COLO829 (cell line): ENCODE results near the gene SV2B.
"Not testable (repeated sequence)": the region's sequence is repeated elsewhere in the genome, so short reads cannot be mapped to it uniquely, and the experiment has no call there.

ENCODE experiments used
- DNase-seq: peaks from one replicate; pipeline ENCODE4 v3.0.0; 2012; ENCODE audit warnings: low spot score

SV2B gene, protein sequence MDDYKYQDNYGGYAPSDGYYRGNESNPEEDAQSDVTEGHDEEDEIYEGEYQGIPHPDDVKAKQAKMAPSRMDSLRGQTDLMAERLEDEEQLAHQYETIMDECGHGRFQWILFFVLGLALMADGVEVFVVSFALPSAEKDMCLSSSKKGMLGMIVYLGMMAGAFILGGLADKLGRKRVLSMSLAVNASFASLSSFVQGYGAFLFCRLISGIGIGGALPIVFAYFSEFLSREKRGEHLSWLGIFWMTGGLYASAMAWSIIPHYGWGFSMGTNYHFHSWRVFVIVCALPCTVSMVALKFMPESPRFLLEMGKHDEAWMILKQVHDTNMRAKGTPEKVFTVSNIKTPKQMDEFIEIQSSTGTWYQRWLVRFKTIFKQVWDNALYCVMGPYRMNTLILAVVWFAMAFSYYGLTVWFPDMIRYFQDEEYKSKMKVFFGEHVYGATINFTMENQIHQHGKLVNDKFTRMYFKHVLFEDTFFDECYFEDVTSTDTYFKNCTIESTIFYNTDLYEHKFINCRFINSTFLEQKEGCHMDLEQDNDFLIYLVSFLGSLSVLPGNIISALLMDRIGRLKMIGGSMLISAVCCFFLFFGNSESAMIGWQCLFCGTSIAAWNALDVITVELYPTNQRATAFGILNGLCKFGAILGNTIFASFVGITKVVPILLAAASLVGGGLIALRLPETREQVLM

DNA sequence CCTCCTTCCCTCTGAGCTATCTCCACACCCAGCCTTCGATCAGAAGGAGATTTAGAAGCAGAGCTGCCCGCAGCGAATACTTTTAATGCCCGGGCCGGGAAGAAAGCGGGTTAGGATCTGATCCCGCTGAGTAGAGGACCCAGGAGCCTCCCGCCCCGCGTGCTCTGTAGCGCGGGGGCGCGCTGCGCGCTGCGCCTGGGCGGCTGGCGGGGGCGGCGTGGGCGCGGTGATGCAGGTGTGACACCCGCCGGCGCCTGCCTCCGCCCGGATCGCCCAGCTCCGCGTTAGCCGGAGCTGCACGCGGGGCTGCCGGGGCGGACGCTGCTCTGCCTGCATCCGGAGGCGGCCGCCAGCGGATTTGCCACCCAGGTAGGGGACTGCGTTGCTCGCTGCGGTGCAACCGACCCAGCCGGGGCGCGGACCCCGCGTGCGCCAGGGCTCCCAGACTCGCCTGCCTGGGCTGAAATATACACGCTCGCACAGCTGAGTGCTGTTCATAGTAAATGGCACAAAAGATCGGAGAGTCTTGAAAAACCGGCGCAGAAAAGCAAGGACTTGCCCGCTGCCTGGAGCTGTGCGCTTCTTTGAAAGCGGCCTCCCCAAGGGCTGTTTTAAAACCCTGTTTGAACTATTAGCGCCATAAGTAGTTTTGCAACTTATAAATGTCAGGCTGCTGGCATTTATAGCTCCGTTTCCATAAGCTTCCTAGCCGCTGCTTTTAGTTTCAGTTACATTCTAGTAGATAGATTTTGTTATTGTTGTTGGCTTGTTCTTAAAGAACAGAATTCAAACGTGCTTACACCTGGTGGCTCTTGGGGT is at the start of gene SV2B:
SV2B (plus strand) TSS at position 263 of the 819 bp plus-strand sequence. CDS start 126,007 bp downstream, outside the sequence.
- no peak for DNase-seq

DNA sequence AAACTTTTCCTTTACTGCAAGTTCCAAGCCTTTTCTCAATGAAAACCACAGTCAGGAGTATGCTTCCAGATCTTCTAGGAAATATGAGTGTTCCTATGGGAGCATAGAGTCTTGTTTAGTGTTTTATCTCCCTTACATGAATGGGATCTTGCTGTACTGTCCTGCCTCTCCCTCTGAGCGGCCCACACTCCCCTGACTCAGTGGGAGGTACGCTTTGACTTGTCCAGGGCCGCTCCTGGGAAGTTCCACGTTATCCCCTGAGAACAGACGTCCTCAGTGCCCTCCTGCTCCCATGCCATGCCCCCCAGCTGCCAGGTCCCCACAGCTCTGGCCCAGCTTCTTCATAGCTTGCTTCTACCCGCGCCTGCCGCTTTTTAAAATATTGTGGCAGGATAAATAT is 48.8 kb upstream of the SV2B start:
- DNase-seq, result no peak

DNA sequence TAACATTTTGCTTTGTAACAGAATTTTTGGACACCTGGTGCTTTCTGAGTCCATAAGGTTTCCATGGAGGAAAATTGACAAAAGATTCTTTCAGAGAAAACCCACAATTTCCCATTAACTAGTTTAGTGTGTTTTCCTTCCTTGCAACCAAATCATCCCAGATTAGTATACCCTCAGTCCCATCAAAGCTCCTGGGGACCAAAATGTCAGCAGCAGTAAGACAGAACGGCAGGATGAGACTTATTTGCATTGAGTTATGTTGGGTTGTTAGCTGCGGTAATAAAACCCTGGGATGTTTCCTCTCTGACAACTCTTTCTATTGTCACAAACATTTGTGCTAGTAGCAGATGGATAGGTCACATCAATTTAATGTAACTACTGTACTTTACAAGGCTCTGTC is 45.2 kb upstream of the SV2B start:
- DNase-seq, result no peak

DNA sequence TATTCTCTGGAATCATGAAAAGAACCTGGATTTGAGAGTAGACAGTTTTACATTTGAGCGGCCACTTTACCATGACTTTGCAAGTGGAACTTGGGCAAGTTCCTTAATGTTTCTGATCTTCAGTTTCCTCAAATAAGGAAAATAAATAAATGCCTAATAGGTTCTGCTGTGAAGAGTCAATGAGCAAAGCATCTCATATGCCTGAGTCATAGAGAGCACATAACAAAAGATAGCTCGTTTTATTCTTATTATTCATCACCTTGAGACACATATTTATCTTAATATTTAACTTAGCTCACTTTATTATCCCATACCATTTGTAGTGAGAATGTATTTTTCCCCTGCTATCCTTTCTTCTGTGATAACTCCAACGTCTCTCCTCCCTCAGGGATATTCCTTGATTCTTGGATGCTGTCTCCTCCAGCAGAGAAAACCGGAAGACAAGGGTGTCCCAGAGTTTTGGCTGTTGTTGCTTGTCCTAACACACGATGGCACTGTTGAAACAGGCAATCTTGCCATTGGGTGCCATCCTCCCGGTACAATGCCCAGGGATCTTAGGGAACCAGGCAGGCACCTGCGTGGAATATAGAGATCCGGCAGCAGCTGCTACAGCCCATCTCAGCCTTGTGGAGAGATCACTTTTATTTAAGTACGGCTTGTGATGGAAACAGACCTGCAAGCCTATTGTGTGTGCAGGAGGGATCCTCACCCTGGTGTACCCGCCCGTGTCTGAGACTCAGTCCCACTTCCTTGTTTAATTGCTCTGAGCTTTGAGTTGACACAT is 44.3 kb upstream of the SV2B start:
- DNase-seq, result peak; percentile 95

DNA sequence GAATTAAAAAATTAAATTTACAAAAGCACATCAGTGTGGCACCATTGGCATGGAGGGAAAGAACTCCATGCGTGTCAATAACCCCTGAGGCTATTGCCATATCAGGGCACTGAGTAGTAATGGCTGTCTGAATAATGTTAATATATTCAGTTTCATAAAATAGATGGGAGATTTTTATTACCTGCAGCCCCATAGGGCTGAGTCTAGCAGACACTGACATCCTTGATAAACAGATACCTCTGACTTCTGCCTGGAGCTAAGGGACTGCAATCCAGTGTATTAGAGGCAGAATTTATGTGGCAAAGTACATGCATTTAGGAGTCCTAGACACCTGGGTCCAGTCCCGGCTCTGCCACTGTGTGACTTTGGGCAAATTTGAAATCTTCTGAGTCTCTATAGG is 38.8 kb upstream of the SV2B start:
- no peak for DNase-seq

DNA sequence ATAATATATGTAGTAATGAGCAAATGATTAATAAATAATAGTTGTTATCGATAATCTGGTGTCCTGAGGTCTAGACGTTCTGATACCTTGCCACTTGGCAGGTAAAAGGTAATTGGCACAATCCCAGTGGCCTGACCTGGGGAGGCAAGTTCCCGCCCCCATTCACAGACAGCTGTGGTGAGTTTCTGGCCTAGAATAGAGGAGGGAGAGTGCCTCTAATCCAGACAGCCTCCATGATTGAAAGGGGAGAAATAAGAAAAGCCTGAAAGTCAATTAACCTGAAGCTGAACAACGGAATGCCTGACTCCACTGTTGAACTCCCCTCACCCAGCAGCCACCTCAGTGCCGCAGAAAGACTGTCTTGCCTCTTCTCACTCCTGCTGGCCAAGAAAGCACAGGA is 38.1 kb upstream of the SV2B start:
- DNase-seq, result no peak

DNA sequence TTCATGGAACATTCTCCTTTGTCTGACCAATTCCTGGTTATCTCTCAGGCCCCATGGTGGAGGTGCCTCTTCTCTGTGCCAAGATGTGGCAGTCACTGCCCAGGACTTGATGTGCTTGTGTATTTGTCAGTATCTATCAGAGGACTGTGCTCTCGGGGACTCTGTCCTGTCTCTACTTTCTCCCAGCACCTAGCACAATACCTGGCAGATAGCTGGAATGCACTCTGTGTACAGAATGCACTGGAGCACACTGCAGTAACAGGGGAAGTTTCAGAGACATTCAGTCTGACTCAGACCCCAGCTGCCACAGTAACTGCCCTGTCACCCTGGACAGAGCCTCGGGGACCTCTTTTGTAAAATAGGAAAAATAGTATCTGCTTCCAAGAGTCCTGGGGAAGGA is 34.6 kb upstream of the SV2B start:
- DNase-seq, result no peak

DNA sequence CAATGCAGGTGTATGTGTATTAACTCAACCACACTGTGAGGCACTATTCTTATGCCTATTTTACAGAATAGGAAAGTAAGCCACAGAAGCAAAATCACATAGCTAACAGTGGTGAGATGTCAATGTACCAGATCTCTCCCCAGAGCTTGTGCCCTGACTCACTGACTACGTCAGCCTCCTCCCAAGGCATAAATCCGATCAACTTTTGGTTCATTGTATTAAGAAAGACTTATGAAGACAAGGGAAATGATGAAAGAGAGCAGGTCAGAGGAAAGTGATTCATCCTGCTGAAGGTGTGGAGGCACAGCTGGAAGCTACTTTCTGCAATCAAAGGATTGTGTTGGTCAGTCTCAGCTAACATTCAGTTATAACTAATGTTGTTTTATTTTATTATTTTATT is 33.0 kb upstream of the SV2B start:
- DNase-seq, result no peak

DNA sequence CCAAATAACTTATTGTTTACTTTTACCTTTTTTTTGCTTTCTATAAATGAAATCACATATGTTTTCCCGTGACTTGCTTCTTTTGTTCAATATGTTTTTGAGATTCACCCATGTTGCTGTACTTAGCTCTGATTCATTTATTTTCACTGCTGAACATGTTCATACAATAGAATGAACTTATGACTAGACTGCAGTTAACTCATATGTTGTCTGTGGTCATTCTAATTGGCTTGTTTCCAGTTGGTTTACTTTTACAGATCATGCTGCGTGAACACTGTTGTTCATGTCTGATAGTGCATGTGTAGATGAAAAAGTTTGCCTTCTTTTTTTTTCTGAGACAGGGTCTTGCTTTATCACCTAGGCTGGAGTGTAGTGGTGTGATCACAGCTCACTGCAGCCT is 31.6 kb upstream of the SV2B start:
- no peak for DNase-seq

DNA sequence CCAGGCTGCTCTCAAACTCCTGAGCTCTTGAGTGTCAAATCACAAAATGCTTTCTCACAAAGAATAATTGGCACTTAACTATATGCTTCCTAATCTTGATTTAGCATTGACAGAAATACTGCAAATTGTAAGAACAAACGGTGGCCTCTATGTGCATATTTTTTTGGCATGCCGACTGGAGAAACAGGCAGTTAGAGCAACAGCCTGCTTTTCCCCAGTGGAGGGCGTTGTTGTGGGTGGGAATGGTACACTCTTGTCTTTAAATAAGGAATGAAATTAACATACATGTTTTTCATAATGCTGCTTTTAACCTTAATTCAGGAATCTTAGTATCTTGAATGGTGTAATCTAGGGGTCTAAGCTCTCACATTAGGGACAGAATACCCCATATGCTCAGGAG is 31.1 kb upstream of the SV2B start:
- no peak for DNase-seq

DNA sequence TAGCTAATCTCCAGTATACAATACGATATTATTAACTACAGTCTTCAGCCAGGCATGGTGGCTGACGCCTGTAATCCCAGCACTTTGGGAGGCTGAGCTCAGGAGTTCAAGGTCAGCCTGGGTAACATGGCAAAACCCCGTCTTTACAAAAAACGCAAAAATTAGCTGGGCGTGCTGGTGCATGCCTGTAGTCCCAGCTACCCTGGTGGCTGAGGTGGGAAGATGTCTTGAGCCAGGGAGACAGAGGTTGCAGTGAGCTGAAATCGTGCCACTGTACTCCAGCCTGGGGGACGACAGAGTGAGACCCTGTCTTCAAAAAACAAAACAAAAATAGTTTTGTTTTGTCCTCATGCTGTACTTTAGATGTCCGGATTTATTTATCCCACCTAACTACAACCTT is 29.2 kb upstream of the SV2B start:
- DNase-seq, result no peak

DNA sequence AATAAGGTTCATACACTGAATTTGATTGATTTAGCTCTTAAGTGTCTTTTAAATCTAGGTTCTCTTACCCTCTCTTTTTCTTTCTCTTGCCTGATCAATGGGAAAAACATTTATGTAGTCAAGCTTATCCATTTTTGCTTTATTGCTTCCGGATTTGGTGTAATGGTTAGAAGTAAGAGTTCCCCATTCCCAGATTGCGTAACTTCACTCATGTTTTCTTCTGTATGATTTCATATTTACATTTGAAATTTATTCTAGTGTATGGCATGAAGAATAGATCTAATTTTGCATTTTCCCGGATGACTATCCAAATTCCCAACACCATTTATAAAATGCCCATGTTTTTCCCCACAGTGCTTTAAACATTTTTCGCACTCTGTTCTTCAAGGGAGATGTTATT is 27.9 kb upstream of the SV2B start:
- DNase-seq, result no peak

DNA sequence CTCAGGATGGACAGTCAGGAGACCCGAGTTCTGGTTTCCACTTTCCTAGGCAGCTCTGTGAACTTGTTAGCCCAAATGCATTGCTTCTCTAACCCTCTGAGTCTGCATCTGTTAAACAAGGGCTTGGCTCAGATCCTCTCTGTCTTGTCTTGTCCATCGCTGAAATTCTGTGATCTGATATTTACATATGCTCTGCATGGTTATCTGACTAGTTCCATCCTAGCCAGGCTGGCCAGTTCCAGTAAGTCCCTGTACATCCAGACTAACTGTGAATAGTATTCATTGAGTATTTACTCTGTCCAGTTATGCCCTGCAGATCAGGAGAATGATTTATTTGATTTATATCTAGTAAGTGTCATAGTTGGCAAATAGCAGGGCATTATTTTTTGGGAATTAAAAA is 27.0 kb upstream of the SV2B start:
- no peak for DNase-seq

DNA sequence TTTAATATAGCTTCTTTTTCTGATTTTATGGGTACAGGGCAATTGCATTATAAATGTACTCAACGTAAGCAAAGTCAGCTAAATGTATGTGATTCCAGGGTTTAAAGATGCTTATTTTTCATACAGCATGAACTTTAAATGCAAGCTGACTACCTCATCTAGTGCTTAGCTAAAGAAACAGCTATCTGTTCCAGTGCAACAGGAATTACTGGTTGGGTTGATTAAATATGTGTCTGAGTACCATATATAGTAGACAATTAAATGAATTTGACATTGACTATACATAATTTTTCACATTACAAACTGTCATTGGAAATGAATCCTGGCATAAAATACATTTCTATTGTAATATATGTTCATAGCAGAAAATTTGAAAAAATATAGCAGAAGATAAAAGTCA is 26.3 kb upstream of the SV2B start:
- no peak for DNase-seq

DNA sequence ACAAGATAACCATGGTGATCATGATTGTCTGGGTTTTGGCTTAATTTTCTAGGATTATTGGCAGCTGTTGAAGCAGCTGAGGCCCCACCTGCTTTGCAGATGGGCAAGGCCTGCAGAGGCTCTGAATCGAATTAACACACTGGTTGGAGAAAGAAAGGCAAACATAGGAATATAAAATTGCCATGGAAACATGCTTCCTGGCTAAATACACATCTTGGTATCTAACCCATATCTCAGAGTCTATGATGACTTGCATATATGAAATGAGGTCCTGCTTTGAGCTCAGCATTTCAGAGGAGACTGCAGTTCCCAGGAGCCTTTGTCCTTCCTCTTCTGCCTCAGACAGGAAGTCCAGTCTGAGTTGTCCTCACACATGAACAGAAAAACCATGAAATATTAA is 24.3 kb upstream of the SV2B start:
- no peak for DNase-seq

DNA sequence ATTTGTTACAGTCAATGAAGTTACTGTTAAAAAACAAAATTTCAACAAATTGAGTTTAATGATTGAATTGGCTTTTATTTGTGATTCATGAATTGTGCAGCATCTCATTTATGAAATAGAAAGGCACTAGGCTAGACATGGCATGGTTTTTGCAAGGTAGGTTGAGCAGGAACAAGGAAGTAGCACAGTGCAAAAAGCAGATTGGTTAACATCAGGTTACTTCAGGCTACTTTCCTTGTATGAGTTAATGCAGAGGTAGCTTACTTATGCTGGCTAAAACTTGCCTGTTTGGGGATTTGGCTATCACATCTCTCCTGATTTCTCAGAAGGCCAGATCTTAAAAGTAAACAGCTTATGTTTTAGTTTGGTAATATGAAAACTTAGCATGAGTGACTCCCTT is 23.0 kb upstream of the SV2B start:
- no peak for DNase-seq

DNA sequence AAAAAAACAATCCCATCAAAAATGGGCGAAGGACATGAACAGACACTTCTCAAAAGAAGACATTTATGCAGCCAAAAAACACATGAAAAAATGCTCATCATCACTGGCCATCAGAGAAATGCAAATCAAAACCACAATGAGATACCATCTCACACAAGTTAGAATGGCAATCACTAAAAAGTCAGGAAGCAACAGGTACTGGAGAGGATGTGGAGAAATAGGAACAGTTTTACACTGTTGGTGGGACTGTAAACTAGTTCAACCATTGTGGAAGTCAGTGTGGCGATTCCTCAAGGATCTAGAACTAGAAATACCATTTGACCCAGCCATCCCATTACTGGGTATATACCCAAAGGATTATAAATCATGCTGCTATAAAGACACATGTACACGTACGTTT is 6.2 kb upstream of the SV2B start:
- not testable (repeated sequence) for DNase-seq

DNA sequence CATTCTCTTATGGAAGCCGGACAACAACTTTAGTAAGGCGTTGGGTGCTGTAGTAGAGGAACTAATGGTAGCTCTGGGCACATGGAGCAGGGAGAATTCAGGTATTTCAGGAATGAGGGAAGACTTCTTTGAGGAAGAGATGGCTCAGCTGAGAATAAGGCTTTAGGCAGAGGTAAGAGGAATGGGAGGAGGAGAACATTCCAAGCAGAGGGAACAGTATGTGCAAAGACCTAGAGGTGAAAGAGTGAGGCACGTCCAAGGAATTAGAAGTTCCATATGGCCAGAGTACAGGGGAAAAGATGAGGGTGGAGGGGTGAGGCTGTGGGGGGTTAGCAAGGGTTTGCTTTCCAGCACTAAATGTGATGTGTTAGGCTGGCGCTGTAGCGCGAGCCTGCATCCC is 1.6 kb upstream of the SV2B start:
- DNase-seq, result no peak

DNA sequence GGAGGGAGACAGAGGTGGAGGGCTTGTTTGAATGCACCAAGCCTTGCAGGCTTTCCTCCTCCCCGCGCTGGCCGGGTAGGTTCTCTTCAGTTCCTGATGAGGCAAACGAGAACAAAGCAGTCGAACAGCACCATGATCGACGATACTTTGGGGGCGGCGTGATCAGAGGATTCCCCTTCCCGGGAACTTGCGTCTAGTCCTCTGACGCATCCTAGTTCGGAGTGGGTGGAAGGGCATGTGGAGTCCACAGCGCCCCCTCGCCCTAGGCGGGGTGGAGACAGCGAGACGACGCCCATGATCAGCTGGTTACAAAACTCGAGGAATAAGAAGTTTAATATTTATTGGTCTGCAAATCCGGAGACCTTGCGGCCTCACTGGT is 452 bp upstream of the SV2B start:
- no peak for DNase-seq

DNA sequence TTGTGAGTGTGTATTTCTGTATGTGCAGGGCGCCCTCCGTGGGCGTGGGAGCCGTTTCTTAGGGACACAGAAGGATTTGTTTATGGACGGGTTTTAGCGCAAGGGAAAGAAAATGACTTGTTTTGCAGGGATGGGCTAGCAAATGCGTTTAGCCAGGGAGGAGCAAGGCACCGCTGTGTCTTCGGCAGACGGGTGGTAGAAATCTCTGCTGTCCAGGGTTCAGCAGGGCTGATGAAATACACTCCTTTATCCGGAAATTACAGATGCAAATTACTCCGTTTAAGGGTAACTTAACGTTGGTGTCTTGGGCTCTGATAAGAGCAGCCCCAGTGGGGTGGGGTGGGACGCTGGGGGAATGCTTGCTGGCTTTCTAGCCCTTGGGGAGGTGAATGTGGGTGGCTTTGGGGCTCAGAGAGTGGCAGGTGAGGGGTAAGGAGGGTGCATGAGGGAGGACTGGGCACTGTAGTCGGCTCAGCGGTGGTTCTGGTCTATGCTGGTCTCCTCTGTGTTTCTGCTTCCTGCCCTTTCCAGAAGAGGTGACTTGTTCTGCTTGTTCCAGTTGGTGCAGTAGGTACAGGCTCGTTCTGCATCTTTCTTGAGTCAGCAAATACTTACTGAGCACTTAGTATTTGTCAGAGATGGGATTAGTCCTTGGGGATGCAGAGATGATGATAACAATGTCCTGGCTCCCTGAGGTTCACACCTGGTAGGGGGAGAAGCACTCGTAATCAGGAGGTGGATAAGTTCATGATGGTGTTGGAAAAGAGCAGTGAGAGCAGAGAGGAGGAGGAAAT is 954 bp downstream of the SV2B start:
- DNase-seq, result no peak

DNA sequence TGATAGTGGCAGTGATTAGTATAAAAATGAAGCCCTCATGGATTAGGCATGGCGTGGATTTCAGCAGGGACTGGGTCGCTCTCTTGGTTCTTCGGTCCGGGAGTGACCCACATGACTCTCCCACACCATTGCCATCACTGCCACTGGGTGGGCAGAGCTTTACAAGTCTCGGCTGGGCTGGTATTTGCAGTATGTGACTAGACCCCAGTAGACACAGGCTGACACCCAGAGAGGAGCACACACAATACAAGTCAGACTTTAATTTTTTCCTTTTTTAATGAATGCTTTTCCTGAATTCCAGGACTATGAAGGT is 1.5 kb downstream of the SV2B start:
- DNase-seq, result no peak
